HEK293T (cell line): ENCODE results near the gene GPALPP1.

Source experiments
- ARNT ChIP-seq: fragments of 450-650 bp; IDR thresholded peaks from 2 replicates; pipeline ENCODE4 v1.6.1; 2017; ENCODE audit warnings: mild to moderate bottlenecking
- BHLHE40 ChIP-seq: fragments of 450-650 bp; IDR thresholded peaks from 2 replicates; pipeline ENCODE4 v1.6.1; 2016; ENCODE audit warnings: mild to moderate bottlenecking, moderate library complexity, borderline replicate concordance
- FOXA1 ChIP-seq: fragments of 450-650 bp; IDR thresholded peaks from 2 replicates; pipeline ENCODE4 v1.6.1; 2016; ENCODE audit warnings: mild to moderate bottlenecking
- FOXK2 ChIP-seq: fragments of 450-650 bp; IDR thresholded peaks from 2 replicates; pipeline ENCODE4 v1.6.1; 2016; ENCODE audit warnings: mild to moderate bottlenecking
- FOXM1 ChIP-seq: fragments of 450-650 bp; IDR thresholded peaks from 2 replicates; pipeline ENCODE4 v1.6.1; 2017; ENCODE audit warnings: mild to moderate bottlenecking, borderline replicate concordance
- HDGF ChIP-seq: fragments of 450-650 bp; IDR thresholded peaks from 2 replicates; pipeline ENCODE4 v1.6.1; 2017; ENCODE audit warnings: antibody characterized with exemption, borderline replicate concordance
- L3MBTL2 ChIP-seq: fragments of 450-650 bp; conservative IDR thresholded peaks from 2 replicates; pipeline ENCODE4 v1.6.1; 2016; ENCODE audit warnings: mild to moderate bottlenecking
- LEF1 ChIP-seq: fragments of 450-650 bp; IDR thresholded peaks from 2 replicates; pipeline ENCODE4 v1.6.1; 2017; ENCODE audit warnings: mild to moderate bottlenecking, borderline replicate concordance
- NFRKB ChIP-seq: fragments of 450-650 bp; IDR thresholded peaks from 2 replicates; pipeline ENCODE4 v1.6.1; 2016; ENCODE audit warnings: mild to moderate bottlenecking, moderate library complexity
- SP1 ChIP-seq: fragments of 450-650 bp; IDR thresholded peaks from 2 replicates; pipeline ENCODE4 v1.6.1; 2017
- SUZ12 ChIP-seq: fragments of 450-650 bp; IDR thresholded peaks from 2 replicates; pipeline ENCODE4 v1.6.1; 2016; ENCODE audit warnings: mild to moderate bottlenecking
- TARDBP ChIP-seq: fragments of 450-650 bp; IDR thresholded peaks from 2 replicates; pipeline ENCODE4 v1.6.1; 2016
- TF ChIP-seq, protein P1 (sequence below): fragments of 450-650 bp; IDR thresholded peaks from 2 replicates; pipeline ENCODE4 v1.6.1; 2016

DNA sequence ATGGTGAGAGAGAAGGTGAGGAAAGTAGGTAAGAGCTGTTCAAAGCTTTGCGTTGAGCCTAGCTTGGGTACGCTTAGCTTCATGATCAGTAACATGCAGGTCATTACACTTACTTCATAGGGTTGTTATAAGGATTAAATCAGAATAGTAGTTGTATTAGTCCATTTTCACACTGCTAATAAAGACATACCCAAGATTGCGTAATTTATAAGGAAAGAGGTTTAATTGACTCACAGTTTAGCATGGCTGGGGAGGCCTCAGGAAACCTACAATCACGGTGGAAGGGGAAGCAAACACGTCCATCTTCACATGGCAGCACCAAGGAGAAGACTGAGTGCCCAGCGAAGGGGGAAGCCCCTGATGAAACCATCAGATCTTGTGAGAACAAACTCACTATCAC lies 21.9 kb downstream of the GPALPP1 start:
- TF ChIP-seq HDGF = no peak
- no peak for TF ChIP-seq BHLHE40
- TF ChIP-seq SP1 = no peak
- TF ChIP-seq, protein P1, sequence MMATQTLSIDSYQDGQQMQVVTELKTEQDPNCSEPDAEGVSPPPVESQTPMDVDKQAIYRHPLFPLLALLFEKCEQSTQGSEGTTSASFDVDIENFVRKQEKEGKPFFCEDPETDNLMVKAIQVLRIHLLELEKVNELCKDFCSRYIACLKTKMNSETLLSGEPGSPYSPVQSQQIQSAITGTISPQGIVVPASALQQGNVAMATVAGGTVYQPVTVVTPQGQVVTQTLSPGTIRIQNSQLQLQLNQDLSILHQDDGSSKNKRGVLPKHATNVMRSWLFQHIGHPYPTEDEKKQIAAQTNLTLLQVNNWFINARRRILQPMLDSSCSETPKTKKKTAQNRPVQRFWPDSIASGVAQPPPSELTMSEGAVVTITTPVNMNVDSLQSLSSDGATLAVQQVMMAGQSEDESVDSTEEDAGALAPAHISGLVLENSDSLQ = no peak
- no peak for TF ChIP-seq SUZ12
- no peak for TF ChIP-seq NFRKB
- TF ChIP-seq L3MBTL2 = no peak
- no peak for TF ChIP-seq ARNT
- TF ChIP-seq TARDBP = no peak
- no peak for TF ChIP-seq FOXA1
- no peak for TF ChIP-seq FOXM1
- no peak for TF ChIP-seq LEF1
- TF ChIP-seq FOXK2 = no peak
